ENCODE measurements around the gene HOXB5. TPM values are rescaled to one million over a fixed set of nuclear protein-coding genes. Genes with fewer than 3 reads are reported as not detected.

The HOXB5 gene
- total RNA-seq, 2 experiments from 2014 or later, result not detected

GRCh38 chr17:48616717-48617470 is 23.3 kb upstream of the HOXB5 start:
- peaks cover 29% of the 10 kb centered on the region for H3K4me1 Mint-ChIP-seq
- peaks cover 87% of the 10 kb centered on the region for H3K27me3 Mint-ChIP-seq
- H3K27ac Mint-ChIP-seq, result no peak overlapping the region
- POLR2A ChIA-PET, result no interaction called here
- no peak overlapping the region for H3K4me3 Mint-ChIP-seq
- H3K36me3 Mint-ChIP-seq, result no peaks in the 10 kb centered on the region
- ATAC-seq (ENCODE audit: low read depth), result no peak
- DNase-seq, result no peak
- no peaks in the 10 kb centered on the region for H3K9me3 Mint-ChIP-seq

GRCh38 chr17:48615963-48616716 is 22.6 kb upstream of the HOXB5 start:
- Mint-ChIP-seq H3K9me3 (no peaks in the 10 kb centered on the region), H3K27ac (no peak overlapping the region), H3K36me3 (no peaks in the 10 kb centered on the region), H3K4me3 (no peak overlapping the region), H3K27me3 (peaks cover 87% of the 10 kb centered on the region), H3K4me1 (peaks cover 35% of the 10 kb centered on the region)
- POLR2A ChIA-PET, result no interaction called here
- no peak for DNase-seq
- ATAC-seq (ENCODE audit: low read depth), result no peak

- H3K27me3 Mint-ChIP-seq, result peaks cover 82% of the 10 kb centered on the region
- peaks cover 39% of the 10 kb centered on the region for H3K4me1 Mint-ChIP-seq
- ATAC-seq (ENCODE audit: low read depth), result no peak
- H3K27ac Mint-ChIP-seq, result peak within 1 kb of the TSS; percentile 70
- peak within 1 kb of the TSS; percentile 11 for H3K4me3 Mint-ChIP-seq
- H3K36me3 Mint-ChIP-seq, result no peaks in the 10 kb centered on the region
- POLR2A ChIA-PET, result interaction anchor here (0.5 to 1.4 kb wide), 3 partner anchors 14 to 532 kb away, joined by 3 to 4 read pairs (median 4); no protein-coding TSS in a partner anchor
- no peaks in the 10 kb centered on the region for H3K9me3 Mint-ChIP-seq
- DNase-seq, result no peak
These were observed 21.7 kb upstream of the HOXB5 start, which contains the start of gene HOXB8 for GRCh38 chr17:48615047-48615962. HOXB8 (minus strand) TSS chr17:48615292; CDS start chr17:48614704, 588 bp downstream.

- H3K27me3 Mint-ChIP-seq, result peaks cover 80% of the 10 kb centered on the region
- peaks cover 42% of the 10 kb centered on the region for H3K4me1 Mint-ChIP-seq
- peak overlapping the region; percentile 60 for H3K27ac Mint-ChIP-seq
- DNase-seq (peak; percentile 61), ATAC-seq (ENCODE audit: low read depth) (no peak)
- peak overlapping the region; percentile 47 for H3K4me3 Mint-ChIP-seq
- POLR2A ChIA-PET, result interaction anchor here (0.9 to 1.6 kb wide), 3 partner anchors 12 to 21 kb away, joined by 3 to 5 read pairs (median 4); partner anchors contain the start of gene HOXB9
- no peaks in the 10 kb centered on the region for H3K36me3 Mint-ChIP-seq
- no peaks in the 10 kb centered on the region for H3K9me3 Mint-ChIP-seq
These were observed 20.5 kb upstream of the HOXB5 start for GRCh38 chr17:48613862-48614694.

GRCh38 chr17:48612854-48613691 is 19.5 kb upstream of the HOXB5 start:
- Mint-ChIP-seq H3K4me3 (peak overlapping the region; percentile 79), H3K4me1 (peaks cover 37% of the 10 kb centered on the region), H3K9me3 (no peaks in the 10 kb centered on the region), H3K27ac (no peak overlapping the region), H3K27me3 (peaks cover 78% of the 10 kb centered on the region), H3K36me3 (no peaks in the 10 kb centered on the region)
- peak; percentile 66 for DNase-seq
- peak; percentile 55 for ATAC-seq (ENCODE audit: low read depth)
- POLR2A ChIA-PET, result interaction anchor here (1.6 kb wide), 1 partner anchor 13 kb away, joined by 5 read pairs; the partner anchor contains the start of gene HOXB9

GRCh38 chr17:48612456-48612853 is 18.9 kb upstream of the HOXB5 start:
- H3K4me1 Mint-ChIP-seq, result peaks cover 35% of the 10 kb centered on the region
- H3K27ac Mint-ChIP-seq, result no peak overlapping the region
- DNase-seq (no peak), ATAC-seq (ENCODE audit: low read depth) (no peak)
- POLR2A ChIA-PET, result no interaction called here
- peaks cover 79% of the 10 kb centered on the region for H3K27me3 Mint-ChIP-seq
- H3K9me3 Mint-ChIP-seq, result no peaks in the 10 kb centered on the region
- H3K4me3 Mint-ChIP-seq, result peak overlapping the region; percentile 69
- H3K36me3 Mint-ChIP-seq, result no peaks in the 10 kb centered on the region

GRCh38 chr17:48611681-48612455 is 18.3 kb upstream of the HOXB5 start:
- no peak for DNase-seq
- POLR2A ChIA-PET, result no interaction called here
- Mint-ChIP-seq H3K27me3 (peaks cover 76% of the 10 kb centered on the region), H3K36me3 (no peaks in the 10 kb centered on the region), H3K4me1 (peaks cover 31% of the 10 kb centered on the region), H3K4me3 (peak overlapping the region; percentile 86), H3K27ac (no peak overlapping the region), H3K9me3 (no peaks in the 10 kb centered on the region)
- no peak for ATAC-seq (ENCODE audit: low read depth)

- H3K9me3 Mint-ChIP-seq, result no peaks in the 10 kb centered on the region
- H3K36me3 Mint-ChIP-seq, result no peaks in the 10 kb centered on the region
- ATAC-seq (ENCODE audit: low read depth) (no peak), DNase-seq (no peak)
- H3K4me3 Mint-ChIP-seq, result peak overlapping the region; percentile 86
- POLR2A ChIA-PET, result no interaction called here
- H3K27ac Mint-ChIP-seq, result peak overlapping the region; percentile 59
- peaks cover 31% of the 10 kb centered on the region for H3K4me1 Mint-ChIP-seq
- peaks cover 78% of the 10 kb centered on the region for H3K27me3 Mint-ChIP-seq
These were observed 17.6 kb upstream of the HOXB5 start for GRCh38 chr17:48611213-48611612.

- peak within 1 kb of the TSS; percentile 59 for H3K27ac Mint-ChIP-seq
- peaks cover 76% of the 10 kb centered on the region for H3K27me3 Mint-ChIP-seq
- H3K9me3 Mint-ChIP-seq, result no peaks in the 10 kb centered on the region
- DNase-seq (peak; percentile 80), ATAC-seq (ENCODE audit: low read depth) (peak; percentile 43)
- peak within 1 kb of the TSS; percentile 86 for H3K4me3 Mint-ChIP-seq
- H3K36me3 Mint-ChIP-seq, result no peaks in the 10 kb centered on the region
- H3K4me1 Mint-ChIP-seq, result peaks cover 31% of the 10 kb centered on the region
- POLR2A ChIA-PET, result no interaction called here
These were observed 17.0 kb upstream of the HOXB5 start, which contains the start of gene HOXB7 for GRCh38 chr17:48610282-48611211. HOXB7 (minus strand) TSS chr17:48611017; CDS start chr17:48610918, 99 bp downstream.

DNA sequence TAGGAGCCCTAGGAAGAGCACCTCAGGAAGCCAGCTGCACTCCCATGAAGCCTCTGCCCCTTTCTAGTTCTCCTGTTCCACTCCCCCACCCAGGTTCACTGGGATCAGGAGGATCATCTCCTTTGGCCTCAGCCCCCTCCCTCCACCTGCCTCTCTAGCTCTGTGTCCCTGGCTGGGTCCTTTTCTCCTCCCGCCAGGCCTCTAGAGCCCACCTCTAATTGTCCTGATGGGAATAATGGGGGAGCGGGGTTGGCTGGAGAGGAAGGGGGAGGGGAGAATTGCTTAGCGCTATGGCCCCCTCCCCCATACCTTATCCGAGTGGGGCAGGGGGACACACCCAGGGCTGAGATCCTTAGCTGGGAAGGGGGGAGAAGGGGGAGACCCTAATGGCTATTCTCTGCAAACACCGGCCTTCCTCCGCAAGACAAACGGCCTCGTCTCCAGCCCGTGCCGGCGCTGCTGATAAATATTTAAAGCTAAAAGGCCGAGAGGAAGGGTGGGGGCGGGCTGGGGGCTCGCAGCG is 16.2 kb upstream of the HOXB5 start:
- DNase-seq (no peak), ATAC-seq (ENCODE audit: low read depth) (no peak)
- Mint-ChIP-seq H3K4me3 (peak overlapping the region; percentile 86), H3K27ac (no peak overlapping the region), H3K4me1 (peaks cover 29% of the 10 kb centered on the region), H3K36me3 (no peaks in the 10 kb centered on the region), H3K9me3 (no peaks in the 10 kb centered on the region), H3K27me3 (peaks cover 75% of the 10 kb centered on the region)
- POLR2A ChIA-PET, result no interaction called here
